ENCODE results near the gene UBTD1.
"Not testable (repeated sequence)": the region's sequence is repeated elsewhere in the genome, so short reads cannot be mapped to it uniquely, and the experiment has no call there.

UBTD1 gene

DNA sequence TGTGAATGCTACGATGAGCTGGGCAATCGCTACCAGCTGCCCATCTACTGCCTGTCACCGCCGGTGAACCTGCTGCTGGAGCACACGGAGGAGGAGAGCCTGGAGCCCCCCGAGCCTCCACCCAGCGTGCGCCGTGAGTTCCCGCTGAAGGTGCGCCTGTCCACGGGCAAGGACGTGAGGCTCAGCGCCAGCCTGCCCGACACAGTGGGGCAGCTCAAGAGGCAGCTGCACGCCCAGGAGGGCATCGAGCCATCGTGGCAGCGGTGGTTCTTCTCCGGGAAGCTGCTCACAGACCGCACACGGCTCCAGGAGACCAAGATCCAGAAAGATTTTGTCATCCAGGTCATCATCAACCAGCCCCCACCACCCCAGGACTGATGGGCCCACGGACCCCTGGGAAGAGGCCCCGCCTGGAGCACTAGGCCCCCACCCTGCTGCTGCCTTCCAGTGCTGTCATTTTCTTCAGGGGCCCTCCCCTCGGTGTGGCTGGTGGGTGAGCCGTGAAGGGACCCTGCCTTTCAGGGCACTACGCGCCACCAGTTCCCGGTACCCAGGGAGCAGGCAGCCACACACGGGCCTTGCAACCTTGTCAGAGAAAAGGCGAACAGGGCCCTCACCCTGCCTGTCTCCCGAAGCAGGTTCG is 71.5 kb downstream of the UBTD1 start:
- Mint-ChIP-seq H3K27ac (no peak overlapping the region), H3K4me3 (no peak overlapping the region), H3K27me3 (no peaks in the 10 kb centered on the region), H3K9me3 (no peaks in the 10 kb centered on the region), H3K36me3 (ENCODE audit: low read depth) (no peaks in the 10 kb centered on the region), H3K4me1 (no peaks in the 10 kb centered on the region)
- no peak for DNase-seq
- no peak for ATAC-seq

DNA sequence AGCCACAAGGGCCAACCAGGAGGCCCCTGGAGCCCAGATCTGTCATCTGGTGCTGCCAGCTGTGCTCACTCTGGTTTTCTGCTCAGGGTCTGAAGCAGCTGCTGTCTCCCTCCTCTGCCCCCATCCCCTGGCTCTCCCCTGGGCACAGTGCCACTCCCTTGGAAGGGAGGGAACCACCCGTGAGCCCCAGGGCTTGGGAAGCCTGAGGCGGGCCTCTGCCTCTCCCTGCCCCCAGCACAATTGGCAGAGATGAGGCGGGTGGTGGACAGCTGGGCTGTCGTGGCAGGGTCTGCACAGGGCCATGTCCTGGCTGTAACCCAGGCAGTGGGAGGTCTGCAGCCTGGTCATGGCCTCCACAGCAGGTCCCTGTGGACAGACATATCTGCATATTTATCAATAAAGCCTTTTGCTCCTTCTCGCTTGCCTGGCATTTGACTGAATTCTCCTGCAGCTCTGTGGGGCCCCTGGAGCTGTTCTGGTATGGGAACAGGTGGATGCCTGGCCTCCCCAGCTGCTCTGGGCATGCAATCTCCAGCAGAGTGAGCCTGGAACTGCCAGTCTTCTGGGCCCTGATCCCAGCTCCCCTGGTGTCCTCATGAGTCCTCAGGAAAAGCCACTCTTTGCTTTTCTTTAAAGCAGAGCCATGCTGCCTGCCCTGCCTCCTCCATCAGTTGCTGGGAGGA is 72.2 kb downstream of the UBTD1 start:
- H3K27me3 Mint-ChIP-seq, result no peaks in the 10 kb centered on the region
- ATAC-seq (no peak), DNase-seq (no peak)
- H3K9me3 Mint-ChIP-seq, result no peaks in the 10 kb centered on the region
- no peaks in the 10 kb centered on the region for H3K4me1 Mint-ChIP-seq
- H3K36me3 Mint-ChIP-seq (ENCODE audit: low read depth), result no peaks in the 10 kb centered on the region
- H3K4me3 Mint-ChIP-seq, result no peak overlapping the region
- H3K27ac Mint-ChIP-seq, result no peak overlapping the region

DNA sequence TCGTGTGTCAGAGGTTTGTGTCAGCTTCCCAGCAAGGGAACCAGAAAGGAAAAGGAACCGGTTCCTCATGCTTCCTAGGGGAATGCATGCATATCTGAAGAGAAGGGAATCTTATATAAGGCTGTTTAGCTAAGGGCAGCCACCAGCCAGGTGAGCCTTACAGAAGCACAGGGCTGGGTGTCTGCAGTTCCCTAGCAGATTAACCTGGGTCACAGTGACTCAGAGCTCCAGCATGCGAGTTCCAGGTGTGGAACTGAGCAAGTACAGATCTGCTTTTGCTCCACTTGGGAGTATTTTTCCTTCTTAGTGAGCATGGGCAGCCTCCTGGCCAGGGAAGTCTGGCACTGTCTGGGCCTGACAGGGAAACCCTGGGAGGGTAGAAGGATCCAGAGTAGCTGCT is 72.9 kb downstream of the UBTD1 start:
- H3K27me3 Mint-ChIP-seq, result no peaks in the 10 kb centered on the region
- H3K4me1 Mint-ChIP-seq, result no peaks in the 10 kb centered on the region
- no peak for ATAC-seq
- no peak for DNase-seq
- H3K36me3 Mint-ChIP-seq (ENCODE audit: low read depth), result no peaks in the 10 kb centered on the region
- no peaks in the 10 kb centered on the region for H3K9me3 Mint-ChIP-seq
- H3K4me3 Mint-ChIP-seq, result no peak overlapping the region
- H3K27ac Mint-ChIP-seq, result no peak overlapping the region

DNA sequence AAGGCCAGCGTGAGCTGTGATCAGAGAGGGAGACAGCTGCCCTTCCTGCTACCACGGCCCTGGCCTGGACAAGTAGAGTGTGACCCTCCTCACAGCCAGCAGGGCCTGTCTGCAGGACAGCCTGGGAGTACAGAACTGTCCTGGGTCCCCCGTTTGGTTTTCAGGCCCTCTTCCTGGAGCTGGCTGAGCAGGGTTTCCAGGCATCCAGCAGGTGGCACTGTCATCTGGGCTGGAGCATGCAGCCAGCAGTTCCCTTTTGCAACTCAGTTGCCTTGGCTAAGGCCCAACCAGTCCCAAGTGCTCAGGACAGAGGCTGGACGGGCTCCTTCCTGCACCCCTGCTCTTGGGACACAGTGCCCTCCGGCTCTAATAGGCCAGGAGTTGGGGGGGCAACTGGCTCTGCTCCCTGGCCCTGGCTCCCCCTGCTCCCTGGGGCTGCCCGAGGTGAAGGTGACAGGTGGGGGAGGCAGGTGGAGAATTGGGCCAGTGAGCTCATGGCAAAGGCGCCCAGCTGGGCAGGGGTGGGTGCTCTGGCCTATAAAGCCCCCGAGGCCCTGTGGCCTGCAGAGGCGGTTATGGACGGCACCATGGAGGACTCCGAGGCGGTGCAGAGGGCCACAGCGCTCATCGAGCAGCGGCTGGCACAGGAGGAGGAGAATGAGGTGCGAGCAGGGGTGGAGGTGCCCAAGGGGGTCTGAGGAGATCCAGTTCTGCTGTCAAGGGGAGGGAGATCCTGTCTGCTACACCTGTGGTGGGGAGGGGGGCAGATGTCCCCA is 73.7 kb downstream of the UBTD1 start, which contains the start of gene ANKRD2:
Gene ANKRD2 (plus strand): TSS at position 566 of the 776 bp plus-strand sequence. CDS start 10 bp downstream, at position 576.
- Mint-ChIP-seq H3K4me1 (no peaks in the 10 kb centered on the region), H3K27me3 (no peaks in the 10 kb centered on the region), H3K27ac (no peak within 1 kb of the TSS), H3K9me3 (no peaks in the 10 kb centered on the region), H3K36me3 (ENCODE audit: low read depth) (no peaks in the 10 kb centered on the region), H3K4me3 (no peak within 1 kb of the TSS)
- DNase-seq (peak; percentile 65), ATAC-seq (peak; percentile 67)

DNA sequence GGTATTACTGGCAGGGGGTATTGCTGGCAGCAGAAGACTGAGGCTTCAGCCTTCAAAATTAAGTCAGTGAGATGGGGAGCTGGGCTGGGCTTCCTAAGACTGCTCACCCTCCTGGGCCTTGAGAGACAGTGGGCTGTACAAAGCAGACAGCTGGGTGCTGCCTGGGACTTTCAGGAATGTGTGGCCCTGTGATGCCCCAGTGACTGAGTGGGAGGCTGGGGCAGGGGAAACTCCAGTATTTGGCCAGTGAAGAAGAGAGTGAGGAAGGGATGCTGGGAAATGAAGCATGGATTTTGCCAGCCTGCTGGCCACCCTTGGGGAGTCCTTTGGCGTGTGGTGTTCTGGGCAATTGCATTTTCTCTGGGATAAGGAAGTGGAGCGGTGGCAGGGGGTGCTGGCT is 74.3 kb downstream of the UBTD1 start:
- no peaks in the 10 kb centered on the region for H3K4me1 Mint-ChIP-seq
- H3K27me3 Mint-ChIP-seq, result peaks cover 2% of the 10 kb centered on the region
- ATAC-seq, result no peak
- H3K27ac Mint-ChIP-seq, result no peak overlapping the region
- H3K36me3 Mint-ChIP-seq (ENCODE audit: low read depth), result no peaks in the 10 kb centered on the region
- no peak for DNase-seq
- no peak overlapping the region for H3K4me3 Mint-ChIP-seq
- H3K9me3 Mint-ChIP-seq, result no peaks in the 10 kb centered on the region

DNA sequence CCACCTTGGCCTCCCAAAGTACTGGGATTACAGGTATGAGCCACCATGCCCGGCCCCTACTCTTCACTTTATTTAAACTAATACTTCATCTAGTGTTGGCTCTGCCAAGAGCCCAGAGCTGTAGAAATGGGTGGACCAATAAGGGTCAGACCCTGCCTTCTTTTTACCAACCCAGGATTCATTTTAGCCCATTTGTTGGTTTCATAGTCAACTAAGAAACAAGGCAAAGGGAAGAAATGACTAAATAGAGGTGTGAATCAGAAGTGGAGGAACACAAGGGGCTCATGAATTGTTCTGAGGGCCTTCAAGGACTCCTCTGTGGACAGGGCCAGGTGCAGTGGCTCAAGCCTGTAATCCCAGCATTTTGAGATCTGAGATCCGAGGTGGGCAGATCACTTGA is 74.9 kb downstream of the UBTD1 start:
- H3K36me3 Mint-ChIP-seq (ENCODE audit: low read depth), result no peaks in the 10 kb centered on the region
- no peak overlapping the region for H3K4me3 Mint-ChIP-seq
- H3K27ac Mint-ChIP-seq, result no peak overlapping the region
- H3K27me3 Mint-ChIP-seq, result peaks cover 5% of the 10 kb centered on the region
- H3K9me3 Mint-ChIP-seq, result no peaks in the 10 kb centered on the region
- ATAC-seq, result no peak
- no peak for DNase-seq
- no peaks in the 10 kb centered on the region for H3K4me1 Mint-ChIP-seq

DNA sequence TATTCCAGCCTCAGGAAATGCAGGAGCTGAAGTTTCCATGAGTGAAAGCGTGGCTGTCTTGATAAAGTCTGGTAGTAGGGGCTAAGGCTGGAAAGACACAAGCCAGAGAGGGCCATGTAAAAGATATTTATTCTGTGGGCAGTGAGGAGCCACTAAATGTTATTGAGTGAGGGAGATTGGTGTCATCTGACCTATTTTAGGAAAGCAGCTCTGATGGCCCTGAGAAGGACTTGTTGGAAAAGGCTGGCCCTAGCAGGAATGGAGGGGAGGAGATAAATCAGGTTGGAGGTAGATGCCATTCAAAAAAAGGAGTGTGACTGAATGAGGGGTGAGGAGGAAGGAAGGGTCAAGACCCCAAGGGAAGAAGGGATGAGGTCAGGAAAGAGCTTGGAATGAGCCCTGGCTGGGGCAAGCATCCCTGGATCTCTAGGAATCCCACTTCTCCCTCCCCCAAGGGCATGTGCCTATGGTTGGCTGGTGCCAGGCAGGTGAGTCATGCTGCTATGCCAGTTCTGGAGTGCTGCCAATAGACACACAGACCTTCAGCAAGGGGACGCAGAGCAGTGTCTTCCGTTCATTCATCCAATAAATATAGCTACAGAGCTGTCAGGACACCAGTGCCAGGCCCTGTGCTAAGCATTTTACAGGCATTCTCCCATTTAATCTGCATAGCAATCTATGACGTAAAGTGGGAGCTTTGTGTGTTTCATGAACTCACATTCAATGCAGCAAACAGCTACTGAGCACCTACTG is 75.8 kb downstream of the UBTD1 start:
- ATAC-seq (no peak), DNase-seq (no peak)
- Mint-ChIP-seq H3K27ac (no peak overlapping the region), H3K4me3 (no peak overlapping the region), H3K27me3 (peaks cover 8% of the 10 kb centered on the region), H3K4me1 (no peaks in the 10 kb centered on the region), H3K36me3 (ENCODE audit: low read depth) (no peaks in the 10 kb centered on the region), H3K9me3 (no peaks in the 10 kb centered on the region)

DNA sequence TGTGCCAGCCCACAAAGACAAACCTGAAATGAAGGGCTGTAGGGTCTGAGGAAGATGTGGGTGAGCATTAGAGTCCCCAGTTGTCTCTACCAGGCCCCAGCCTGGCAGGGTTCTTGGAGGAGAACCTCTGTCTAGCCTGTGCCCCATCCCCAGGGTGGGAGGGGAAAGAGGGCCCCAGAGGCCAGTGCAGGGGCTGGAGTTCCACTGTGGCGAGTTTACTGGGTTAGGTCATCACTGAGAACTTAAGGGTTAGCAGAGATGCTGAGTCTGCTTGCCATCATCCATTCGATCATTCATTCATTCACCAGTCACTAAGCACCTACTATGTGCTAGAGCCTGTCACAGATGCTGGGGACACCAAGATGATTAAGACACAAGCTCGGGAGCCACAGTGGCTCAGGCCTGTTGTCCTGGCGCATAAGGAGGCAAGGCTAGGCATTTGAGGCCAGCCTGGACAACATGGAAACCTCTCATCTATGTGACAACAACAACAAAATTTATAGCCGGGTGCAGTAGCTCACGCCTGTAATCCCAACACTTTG is 76.5 kb downstream of the UBTD1 start:
- no peaks in the 10 kb centered on the region for H3K9me3 Mint-ChIP-seq
- no peak overlapping the region for H3K27ac Mint-ChIP-seq
- H3K4me3 Mint-ChIP-seq, result no peak overlapping the region
- no peaks in the 10 kb centered on the region for H3K36me3 Mint-ChIP-seq (ENCODE audit: low read depth)
- peaks cover 8% of the 10 kb centered on the region for H3K27me3 Mint-ChIP-seq
- no peaks in the 10 kb centered on the region for H3K4me1 Mint-ChIP-seq
- DNase-seq (no peak), ATAC-seq (no peak)

DNA sequence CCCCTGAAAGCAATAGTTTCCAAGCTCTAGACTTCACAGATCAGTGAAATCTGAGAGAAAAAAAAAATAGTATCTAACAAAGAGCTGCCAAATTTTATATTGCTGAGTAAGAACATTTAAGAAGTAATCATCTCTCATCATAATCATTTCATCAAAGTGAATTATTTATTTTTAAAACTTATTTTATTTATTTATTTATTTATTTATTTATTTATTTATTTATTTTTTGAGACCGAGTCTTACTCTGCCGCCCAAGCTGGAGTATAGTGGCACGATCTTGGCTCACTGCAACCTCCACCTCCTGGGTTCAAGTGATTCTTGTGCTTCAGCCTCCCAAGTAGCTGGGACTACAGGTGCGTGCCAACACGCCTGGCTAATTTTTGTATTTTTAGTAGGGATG is 77.8 kb downstream of the UBTD1 start:
- H3K4me3 Mint-ChIP-seq; H3K36me3 Mint-ChIP-seq (ENCODE audit: low read depth); DNase-seq; H3K27ac Mint-ChIP-seq; H3K9me3 Mint-ChIP-seq; H3K4me1 Mint-ChIP-seq; ATAC-seq; H3K27me3 Mint-ChIP-seq: not testable (repeated sequence)

DNA sequence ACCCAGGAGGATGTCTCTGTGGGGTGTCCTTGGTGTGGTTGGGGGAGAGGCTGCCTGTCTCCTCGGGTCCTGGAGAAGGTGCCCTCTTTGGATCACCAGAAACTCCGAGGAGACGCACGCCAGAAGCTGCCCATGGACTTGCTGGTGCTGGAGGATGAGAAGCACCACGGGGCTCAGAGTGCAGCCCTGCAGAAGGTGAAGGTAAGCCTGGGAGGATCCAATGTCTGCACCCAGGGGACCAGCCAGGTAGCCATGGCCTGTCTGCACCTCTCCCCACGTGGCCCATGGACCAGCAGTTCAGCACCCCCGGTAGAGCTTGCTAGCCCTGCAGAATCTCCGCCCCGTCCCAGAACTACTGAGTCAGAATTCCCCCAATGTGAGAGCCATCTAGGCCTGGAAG is 79.0 kb downstream of the UBTD1 start:
- ATAC-seq, result no peak
- H3K4me1 Mint-ChIP-seq, result no peaks in the 10 kb centered on the region
- no peak for DNase-seq
- peaks cover 8% of the 10 kb centered on the region for H3K27me3 Mint-ChIP-seq
- no peaks in the 10 kb centered on the region for H3K36me3 Mint-ChIP-seq (ENCODE audit: low read depth)
- H3K9me3 Mint-ChIP-seq, result no peaks in the 10 kb centered on the region
- H3K4me3 Mint-ChIP-seq, result no peak overlapping the region
- no peak overlapping the region for H3K27ac Mint-ChIP-seq

DNA sequence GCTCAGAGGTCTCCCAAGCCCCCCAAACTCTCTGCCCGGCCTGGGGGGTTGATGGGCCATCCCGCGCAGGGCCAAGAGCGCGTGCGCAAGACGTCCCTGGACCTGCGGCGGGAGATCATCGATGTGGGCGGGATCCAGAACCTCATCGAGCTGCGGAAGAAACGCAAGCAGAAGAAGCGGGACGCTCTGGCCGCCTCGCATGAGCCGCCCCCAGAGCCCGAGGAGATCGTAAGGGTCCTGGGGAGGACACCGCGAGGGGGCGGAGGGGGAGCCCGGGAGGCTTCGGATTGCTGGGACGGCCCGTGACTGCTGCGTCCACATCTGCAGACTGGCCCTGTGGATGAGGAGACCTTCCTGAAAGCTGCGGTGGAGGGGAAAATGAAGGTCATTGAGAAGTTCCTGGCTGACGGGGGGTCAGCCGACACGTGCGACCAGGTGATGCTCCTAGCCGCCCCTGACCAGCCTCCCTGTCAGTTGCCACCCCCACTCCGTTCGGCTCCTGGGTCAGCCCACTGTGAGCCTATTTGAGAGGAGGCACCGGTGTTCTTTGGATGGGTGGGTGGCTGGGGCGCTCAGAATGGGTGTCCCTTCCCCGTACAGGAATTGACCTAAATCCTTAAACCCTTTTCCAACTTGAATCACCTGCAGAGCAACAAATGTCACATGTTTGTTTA is 79.6 kb downstream of the UBTD1 start:
- H3K9me3 Mint-ChIP-seq, result no peaks in the 10 kb centered on the region
- DNase-seq, result no peak
- ATAC-seq, result no peak
- no peaks in the 10 kb centered on the region for H3K36me3 Mint-ChIP-seq (ENCODE audit: low read depth)
- no peak overlapping the region for H3K4me3 Mint-ChIP-seq
- H3K27ac Mint-ChIP-seq, result no peak overlapping the region
- no peaks in the 10 kb centered on the region for H3K4me1 Mint-ChIP-seq
- H3K27me3 Mint-ChIP-seq, result peaks cover 8% of the 10 kb centered on the region

DNA sequence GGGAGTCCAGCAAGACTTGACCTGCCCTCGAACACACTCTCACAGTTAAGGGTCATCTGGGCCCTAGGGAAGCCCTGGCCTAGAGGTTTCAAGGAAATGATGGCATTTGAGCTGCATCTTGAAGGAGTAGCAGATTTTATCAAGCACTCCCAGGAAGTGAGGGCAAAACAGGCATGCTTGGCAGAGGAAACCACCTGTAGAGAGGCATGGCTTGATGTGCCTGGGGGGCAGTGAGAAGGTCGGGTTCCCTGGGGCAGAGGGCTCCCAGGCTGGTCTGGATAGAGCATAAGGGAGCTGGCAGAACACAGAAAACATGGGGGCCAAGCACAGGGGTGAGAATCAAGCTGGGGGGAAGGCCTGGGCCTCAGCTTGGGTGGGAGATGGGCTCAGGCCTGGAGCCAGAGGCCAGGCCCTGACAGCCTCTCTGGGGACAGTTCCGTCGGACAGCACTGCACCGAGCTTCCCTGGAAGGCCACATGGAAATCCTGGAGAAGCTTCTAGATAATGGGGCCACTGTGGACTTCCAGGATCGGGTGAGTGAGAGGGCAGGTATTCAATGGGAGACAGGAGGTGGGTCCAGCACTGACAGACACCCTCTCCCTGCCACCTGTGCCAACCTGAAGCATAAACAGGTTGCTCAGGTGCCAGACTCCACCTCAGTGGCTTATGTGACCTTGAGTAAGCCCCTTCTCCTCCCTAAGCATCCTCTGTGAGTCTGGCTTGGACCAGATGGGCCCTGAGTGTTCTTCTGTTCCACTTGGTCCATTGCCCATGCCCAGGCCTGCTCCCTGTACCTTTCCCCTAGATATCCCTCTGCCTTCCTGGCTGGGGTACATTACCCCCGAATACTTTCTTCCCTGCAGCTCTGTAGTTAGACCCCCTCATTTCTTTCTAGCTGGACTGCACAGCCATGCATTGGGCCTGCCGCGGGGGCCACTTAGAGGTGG is 82.0 kb downstream of the UBTD1 start:
- Mint-ChIP-seq H3K4me3 (no peak overlapping the region), H3K4me1 (no peaks in the 10 kb centered on the region), H3K9me3 (no peaks in the 10 kb centered on the region), H3K27ac (no peak overlapping the region), H3K36me3 (ENCODE audit: low read depth) (no peaks in the 10 kb centered on the region), H3K27me3 (peaks cover 8% of the 10 kb centered on the region)
- ATAC-seq (no peak), DNase-seq (no peak)

DNA sequence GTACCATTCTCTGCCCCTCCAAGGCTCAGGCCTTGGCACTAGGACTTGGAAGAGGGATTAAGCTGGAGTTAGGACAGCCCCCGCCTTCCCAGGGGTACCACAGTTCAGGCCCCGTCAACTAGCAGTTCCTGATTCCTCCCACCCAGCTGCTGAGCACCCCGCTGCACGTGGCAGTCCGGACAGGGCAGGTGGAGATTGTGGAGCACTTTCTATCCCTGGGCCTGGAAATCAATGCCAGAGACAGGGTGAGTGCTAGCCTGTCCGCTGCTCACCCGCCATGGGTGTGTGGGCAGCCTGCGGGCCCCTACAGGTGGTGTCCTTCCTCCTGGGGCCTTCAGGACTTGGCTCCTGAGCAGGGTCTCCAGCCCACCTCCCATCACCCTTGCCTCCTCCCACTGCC is 83.4 kb downstream of the UBTD1 start:
- ATAC-seq (no peak), DNase-seq (no peak)
- H3K27ac Mint-ChIP-seq, result no peak overlapping the region

More for the DNA sequence above, 83.4 kb downstream of the UBTD1 start:
- no peaks in the 10 kb centered on the region for H3K36me3 Mint-ChIP-seq (ENCODE audit: low read depth)
- H3K9me3 Mint-ChIP-seq, result no peaks in the 10 kb centered on the region
- H3K27me3 Mint-ChIP-seq, result peaks cover 8% of the 10 kb centered on the region
- H3K4me1 Mint-ChIP-seq, result no peaks in the 10 kb centered on the region
- no peak overlapping the region for H3K4me3 Mint-ChIP-seq

Measured in activated naive CD8-positive, alpha-beta T cell treated with anti-CD3 and anti-CD28 coated beads, Interleukin-2, amount 50 U/mL, for 24 hours (primary cell).